Smooth muscle cell of the brain vasculature (primary cell): ENCODE data around the gene ATCAY.
"Not testable (repeated sequence)": the region's sequence is repeated elsewhere in the genome, so short reads cannot be mapped to it uniquely, and the experiment has no call there.

ENCODE experiments used
- DNase-seq: peaks from one replicate; pipeline ENCODE4 v3.0.0-alpha.2; 2012; ENCODE audit warnings: low read depth, low spot score

ATCAY gene

GRCh38 chr19:3855320-3855719 lies 25.2 kb upstream of the ATCAY start:
- no peak for DNase-seq

GRCh38 chr19:3857449-3858003 lies 23.0 kb upstream of the ATCAY start:
- DNase-seq: no peak

GRCh38 chr19:3860499-3860898 lies 20.0 kb upstream of the ATCAY start:
- no peak for DNase-seq

GRCh38 chr19:3862826-3863500 lies 17.5 kb upstream of the ATCAY start:
- no peak for DNase-seq

GRCh38 chr19:3863648-3864047 lies 16.8 kb upstream of the ATCAY start:
- DNase-seq: no peak

GRCh38 chr19:3866910-3867638 lies 13.4 kb upstream of the ATCAY start:
- no peak for DNase-seq

- no peak for DNase-seq
Observed at GRCh38 chr19:3867971-3868769, 12.3 kb upstream of the ATCAY start.

- no peak for DNase-seq
Observed at GRCh38 chr19:3868770-3869456, 11.6 kb upstream of the ATCAY start, which contains the start of gene ZFR2. TSS of gene ZFR2 (minus strand) at chr19:3869038. CDS start at chr19:3869017, 21 bp downstream.

- no peak for DNase-seq
Observed at GRCh38 chr19:3873151-3873550, 7.3 kb upstream of the ATCAY start.

- not testable (repeated sequence) for DNase-seq
Observed at GRCh38 chr19:3874695-3875094, 5.8 kb upstream of the ATCAY start.

GRCh38 chr19:3879656-3880055 lies 829 bp upstream of the ATCAY start:
- DNase-seq: no peak

GRCh38 chr19:3881272-3882040 lies 971 bp downstream of the ATCAY start:
- no peak for DNase-seq

GRCh38 chr19:3882041-3882384 lies 1.5 kb downstream of the ATCAY start:
- no peak for DNase-seq

GRCh38 chr19:3890591-3890990 lies 10.1 kb downstream of the ATCAY start:
- no peak for DNase-seq

- no peak for DNase-seq
Observed at GRCh38 chr19:3893509-3894179, 13.2 kb downstream of the ATCAY start.

GRCh38 chr19:3894959-3895358 lies 14.5 kb downstream of the ATCAY start:
- DNase-seq: not testable (repeated sequence)

GRCh38 chr19:3895788-3896187 lies 15.3 kb downstream of the ATCAY start:
- DNase-seq: no peak

- no peak for DNase-seq
Observed at GRCh38 chr19:3897936-3898335, 17.5 kb downstream of the ATCAY start.

GRCh38 chr19:3898426-3898825 lies 17.9 kb downstream of the ATCAY start:
- DNase-seq: no peak
